CD4-positive, CD25-positive, alpha-beta regulatory T cell (primary cell): ENCODE measurements around the gene RPA4. TPM values are rescaled to one million over a fixed set of nuclear protein-coding genes. Genes with fewer than 3 reads are reported as not detected.
"Not testable (repeated sequence)": the region's sequence is repeated elsewhere in the genome, so short reads cannot be mapped to it uniquely, and the experiment has no call there.

Experiments
- ATAC-seq, 2 donors: fragments of 150-1000 bp; cut with Tn5 transposase; one replicate each; pipeline ENCODE4 v1.10.0; 2021; ENCODE audit warnings: low read depth in 2 of 2, moderate number of reproducible peaks in 2 of 2, moderate library complexity in 1 of 2
- DNase-seq, 3 donors: peaks; one replicate each; pipeline versions ENCODE4 v3.0.0 to v3.0.0-alpha.2; 2012 to 2022; ENCODE audit warnings: mixed read lengths in 1 of 3
- H3K27ac ChIP-seq: one replicate; pipeline ENCODE4 v1.7.0; 2013; ENCODE audit warnings: mild to moderate bottlenecking, low read length; ENCODE audit not compliant: insufficient read depth, poor library complexity, severe bottlenecking
- H3K27me3 ChIP-seq: one replicate; pipeline ENCODE4 v1.7.0; 2013; ENCODE audit warnings: low read length; ENCODE audit not compliant: control insufficient read depth, insufficient read depth
- H3K36me3 ChIP-seq: one replicate; pipeline ENCODE4 v1.7.0; 2013; ENCODE audit warnings: mild to moderate bottlenecking, low read length, moderate library complexity; ENCODE audit not compliant: control insufficient read depth, insufficient read depth
- H3K4me1 ChIP-seq: 2 replicates; pipeline ENCODE4 v1.7.0; 2013; ENCODE audit warnings: mild to moderate bottlenecking, low read length; ENCODE audit not compliant: insufficient read depth, control insufficient read depth, poor library complexity, severe bottlenecking
- H3K4me3 ChIP-seq: one replicate; pipeline ENCODE4 v1.7.0; 2013; ENCODE audit warnings: low read depth, mild to moderate bottlenecking, low read length, moderate library complexity
- H3K9me3 ChIP-seq, 2 experiments: 1 replicate in 1 of 2; 2 replicates in 1 of 2; pipeline ENCODE4 v1.7.0; 2013; ENCODE audit warnings: low read length in 2 of 2, mild to moderate bottlenecking in 1 of 2, moderate library complexity in 1 of 2; ENCODE audit not compliant: control insufficient read depth in 2 of 2
- H3K27ac Mint-ChIP-seq, 3 donors: one replicate each; pipeline ENCODE4 v1.8.0; 2020 to 2022; ENCODE audit warnings: mild to moderate bottlenecking in 3 of 3, mixed read lengths in 3 of 3, moderate library complexity in 2 of 3
- H3K27me3 Mint-ChIP-seq: one replicate; pipeline ENCODE4 v1.8.0; 2022; ENCODE audit warnings: mild to moderate bottlenecking, mixed read lengths
- H3K36me3 Mint-ChIP-seq: one replicate; pipeline ENCODE4 v1.8.0; 2020; ENCODE audit warnings: mixed read lengths
- H3K4me1 Mint-ChIP-seq, 4 donors: one replicate each; pipeline ENCODE4 v1.8.0; 2020 to 2022; ENCODE audit warnings: mixed read lengths in 4 of 4, mild to moderate bottlenecking in 1 of 4
- H3K4me3 Mint-ChIP-seq, 4 donors: one replicate each; pipeline ENCODE4 v1.8.0; 2020 to 2022; ENCODE audit warnings: mild to moderate bottlenecking in 4 of 4, mixed read lengths in 4 of 4, moderate library complexity in 3 of 4
- H3K9me3 Mint-ChIP-seq, 7 donors: one replicate each; pipeline ENCODE4 v1.8.0; 2020 to 2022; ENCODE audit warnings: mixed read lengths in 7 of 7, mild to moderate bottlenecking in 3 of 7, moderate library complexity in 2 of 7
- polyA plus RNA-seq, 4 donors: library from polyadenylated mRNA; unstranded; fragments of 300-500 nt; fragmentation: Illumina TruSeq; gene quantifications; one replicate each; pipeline ENCODE4 v1.2.3, GENCODE V29; 2021
- total RNA-seq: library from RNA; stranded (reverse); gene quantifications from one replicate; pipeline ENCODE4 v1.2.3, GENCODE V29; 2022

RPA4 gene
- total and polyA plus RNA-seq, 5 donors from 2014 or later = 0.28 to 1.9 (median 1.00) TPM; not detected in 2

DNA sequence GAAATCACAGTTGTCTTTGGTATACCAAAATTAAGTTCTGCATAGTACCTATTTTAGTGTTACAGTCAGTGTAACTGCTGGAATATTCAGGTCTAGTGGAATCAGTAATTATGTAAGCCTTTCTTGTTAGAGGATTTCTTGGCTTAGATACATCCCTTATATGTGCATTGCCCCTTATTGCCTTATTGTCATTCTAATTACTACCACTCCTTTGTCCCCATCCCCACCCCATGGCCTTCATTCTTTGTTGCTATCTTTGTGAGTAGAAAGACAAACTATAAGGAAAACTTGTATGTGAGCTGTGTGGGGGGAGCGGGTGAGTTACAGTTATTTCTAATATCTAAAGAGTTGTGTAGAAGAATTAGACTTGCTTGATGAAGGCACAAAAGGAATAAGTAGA lies 36.9 kb upstream of the RPA4 start:
- Histone ChIP-seq H3K4me1 (no peaks in the 10 kb centered on the region), H3K4me3 (no peak overlapping the region), H3K27me3 (no peaks in the 10 kb centered on the region), H3K36me3 (no peaks in the 10 kb centered on the region), H3K9me3 (no peaks in the 10 kb centered on the region), H3K27ac (no peak overlapping the region)
- no peaks in the 10 kb centered on the region for H3K27me3 Mint-ChIP-seq
- DNase-seq = no peak
- H3K36me3 Mint-ChIP-seq = no peaks in the 10 kb centered on the region
- H3K4me1 Mint-ChIP-seq = no peaks in the 10 kb centered on the region
- no peaks in the 10 kb centered on the region for H3K9me3 Mint-ChIP-seq
- H3K27ac Mint-ChIP-seq = no peak overlapping the region
- no peak overlapping the region for H3K4me3 Mint-ChIP-seq
- no peak for ATAC-seq

DNA sequence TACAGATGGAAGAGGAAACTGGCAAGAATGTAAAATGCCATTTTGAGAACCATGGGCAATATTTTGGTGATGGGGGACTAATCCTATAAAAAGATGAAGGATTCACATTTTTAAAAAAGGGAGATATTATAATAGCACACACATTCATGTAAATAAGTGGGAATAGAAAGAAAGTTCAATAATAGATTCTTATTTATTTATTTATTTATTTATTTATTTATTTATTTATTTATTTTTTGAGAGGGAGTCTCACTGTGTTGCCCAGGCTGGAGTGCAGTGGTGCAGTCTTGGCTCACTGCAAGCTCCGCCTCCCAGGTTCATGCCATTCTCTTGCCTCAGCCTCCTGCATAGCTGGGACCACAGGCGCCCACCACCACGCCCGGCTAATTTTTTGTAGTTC lies 24.3 kb upstream of the RPA4 start:
- not testable (repeated sequence) for H3K27ac Mint-ChIP-seq, ATAC-seq, H3K27me3 Mint-ChIP-seq, H3K4me3 ChIP-seq, H3K9me3 Mint-ChIP-seq, H3K9me3 ChIP-seq, H3K4me3 Mint-ChIP-seq, DNase-seq, H3K27me3 ChIP-seq, H3K36me3 ChIP-seq, H3K27ac ChIP-seq, H3K4me1 ChIP-seq, H3K36me3 Mint-ChIP-seq
- H3K4me1 Mint-ChIP-seq = peaks cover 0 to 12% (median 0%) of the 10 kb centered on the region in 4 donors

DNA sequence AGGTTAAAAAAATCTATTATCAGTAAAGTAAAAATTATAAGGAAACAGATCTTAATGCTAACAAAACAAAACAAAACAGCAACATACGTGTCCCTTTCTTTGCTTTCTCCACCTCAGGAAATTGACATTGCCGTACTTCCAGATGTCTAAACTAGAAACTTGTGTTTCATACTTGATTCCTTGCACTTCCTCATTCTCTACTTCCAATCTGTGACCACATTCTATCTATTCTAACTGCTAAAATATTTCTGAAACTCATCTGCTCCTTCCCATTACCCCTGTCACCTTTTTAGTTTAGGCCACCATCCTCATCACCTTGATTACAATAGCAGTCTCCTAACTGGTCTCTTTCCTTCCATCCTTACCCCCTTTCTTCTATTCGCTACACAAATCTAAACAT lies 22.5 kb upstream of the RPA4 start:
- no peak overlapping the region for H3K27ac Mint-ChIP-seq
- no peaks in the 10 kb centered on the region for H3K9me3 Mint-ChIP-seq
- H3K4me3 Mint-ChIP-seq = no peak overlapping the region
- H3K4me1 ChIP-seq = no peaks in the 10 kb centered on the region
- H3K27ac ChIP-seq = no peak overlapping the region
- no peaks in the 10 kb centered on the region for H3K36me3 Mint-ChIP-seq
- no peaks in the 10 kb centered on the region for H3K36me3 ChIP-seq
- peaks cover 0 to 14% (median 0%) of the 10 kb centered on the region in 4 donors for H3K4me1 Mint-ChIP-seq
- no peaks in the 10 kb centered on the region for H3K27me3 ChIP-seq
- no peak overlapping the region for H3K4me3 ChIP-seq
- H3K9me3 ChIP-seq = no peaks in the 10 kb centered on the region
- no peak for ATAC-seq
- no peak for DNase-seq
- no peaks in the 10 kb centered on the region for H3K27me3 Mint-ChIP-seq

DNA sequence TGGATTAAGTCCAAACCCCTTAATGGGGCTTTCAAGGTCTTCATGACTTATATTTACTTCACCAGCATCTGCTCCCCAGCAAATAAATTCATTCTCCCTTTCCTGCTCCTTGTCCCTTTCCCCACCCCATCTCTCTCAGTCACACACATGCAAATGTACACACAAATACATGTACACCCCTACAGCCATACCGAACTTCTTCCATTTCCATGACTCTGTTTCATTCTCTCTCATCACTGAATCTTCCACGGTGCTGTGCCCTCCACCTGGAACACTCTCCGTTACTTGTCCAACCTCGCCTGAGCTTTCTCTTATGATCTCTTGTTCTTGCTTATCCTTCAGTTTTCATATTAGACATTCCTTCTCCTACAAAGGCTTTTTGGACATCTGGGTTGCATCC lies 22.0 kb upstream of the RPA4 start:
- Mint-ChIP-seq H3K27me3 (no peaks in the 10 kb centered on the region), H3K4me3 (no peak overlapping the region), H3K27ac (no peak overlapping the region), H3K4me1 (peaks cover 0 to 14% (median 0%) of the 10 kb centered on the region in 4 donors), H3K9me3 (no peaks in the 10 kb centered on the region), H3K36me3 (no peaks in the 10 kb centered on the region)
- DNase-seq (no peak), ATAC-seq (no peak)
- Histone ChIP-seq H3K9me3 (no peaks in the 10 kb centered on the region), H3K4me3 (no peak overlapping the region), H3K27me3 (no peaks in the 10 kb centered on the region), H3K4me1 (no peaks in the 10 kb centered on the region), H3K36me3 (no peaks in the 10 kb centered on the region), H3K27ac (no peak overlapping the region)

DNA sequence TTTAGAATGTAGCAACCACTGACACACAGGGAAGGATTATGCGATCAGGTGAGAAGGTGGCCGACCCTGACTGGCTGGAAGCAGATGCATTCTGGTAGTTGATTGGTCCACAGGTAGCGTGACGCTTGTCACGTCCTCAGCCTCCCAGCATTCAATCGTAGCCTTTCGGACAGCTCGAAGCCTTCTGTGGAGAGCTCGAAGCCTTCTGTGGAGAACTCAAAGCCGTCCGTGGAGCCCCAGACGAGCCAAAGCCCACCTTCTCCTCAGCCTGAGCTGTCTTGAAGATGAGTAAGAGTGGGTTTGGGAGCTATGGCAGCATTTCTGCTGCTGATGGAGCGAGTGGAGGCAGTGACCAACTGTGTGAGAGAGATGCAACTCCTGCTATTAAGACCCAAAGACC lies 319 bp downstream of the RPA4 start:
- Histone ChIP-seq H3K4me3 (no peak overlapping the region), H3K27me3 (no peaks in the 10 kb centered on the region), H3K4me1 (no peaks in the 10 kb centered on the region), H3K9me3 (no peaks in the 10 kb centered on the region), H3K36me3 (peaks cover 4% of the 10 kb centered on the region), H3K27ac (no peak overlapping the region)
- no peak overlapping the region for H3K27ac Mint-ChIP-seq
- no peaks in the 10 kb centered on the region for H3K9me3 Mint-ChIP-seq
- H3K27me3 Mint-ChIP-seq = no peaks in the 10 kb centered on the region
- H3K36me3 Mint-ChIP-seq = peaks cover 4% of the 10 kb centered on the region
- H3K4me1 Mint-ChIP-seq = peaks cover 0 to 1% (median 0%) of the 10 kb centered on the region in 4 donors
- no peak overlapping the region for H3K4me3 Mint-ChIP-seq
- DNase-seq = no peak
- ATAC-seq = no peak

DNA sequence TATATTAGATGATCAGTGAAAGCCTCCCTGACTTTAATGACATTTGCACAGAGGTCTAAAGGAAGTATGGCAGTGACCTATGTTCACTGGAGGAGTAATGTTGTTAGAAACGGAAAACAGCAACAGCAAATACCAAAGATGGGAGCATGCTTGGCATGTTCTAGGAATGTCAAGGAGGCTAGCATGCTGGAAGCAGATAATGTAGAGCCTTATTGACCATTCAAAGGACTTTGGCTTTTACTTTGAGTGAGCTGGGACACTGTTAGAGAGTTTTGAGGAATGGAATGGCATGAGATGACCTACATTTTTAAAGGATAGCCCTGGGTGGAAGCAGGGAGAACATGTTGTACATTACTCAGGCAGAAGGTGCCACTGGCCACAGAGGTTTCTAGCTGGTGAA lies 6.0 kb downstream of the RPA4 start:
- H3K27me3 Mint-ChIP-seq = no peaks in the 10 kb centered on the region
- Histone ChIP-seq H3K27me3 (no peaks in the 10 kb centered on the region), H3K4me3 (no peak overlapping the region), H3K4me1 (no peaks in the 10 kb centered on the region), H3K27ac (no peak overlapping the region), H3K36me3 (no peaks in the 10 kb centered on the region), H3K9me3 (no peaks in the 10 kb centered on the region)
- DNase-seq (no peak), ATAC-seq (no peak)
- H3K9me3 Mint-ChIP-seq = no peaks in the 10 kb centered on the region
- H3K4me3 Mint-ChIP-seq = no peak overlapping the region
- no peak overlapping the region for H3K27ac Mint-ChIP-seq
- no peaks in the 10 kb centered on the region for H3K4me1 Mint-ChIP-seq
- no peaks in the 10 kb centered on the region for H3K36me3 Mint-ChIP-seq

DNA sequence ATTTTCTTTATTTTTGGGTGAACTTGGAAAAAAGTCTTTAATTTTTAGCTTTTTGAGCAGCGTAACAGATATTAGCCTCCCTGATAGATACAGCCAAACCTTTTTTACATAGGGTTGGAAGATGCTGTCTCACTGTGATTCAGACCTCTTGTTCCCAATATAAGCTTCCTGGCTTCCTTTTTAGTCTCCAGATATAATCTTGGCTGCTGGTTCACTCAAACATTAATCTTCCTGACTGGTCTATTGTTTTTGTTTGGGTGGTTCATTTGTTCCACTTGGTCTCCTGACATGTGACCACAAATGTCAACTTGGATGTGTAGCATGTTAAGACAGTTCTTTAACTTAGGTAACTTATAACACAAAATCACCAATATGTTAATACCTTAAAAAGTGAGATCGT lies 23.0 kb downstream of the RPA4 start:
- Mint-ChIP-seq H3K27ac (peak overlapping the region in 1 of 3 donors; percentile 84), H3K4me3 (no peak overlapping the region), H3K4me1 (peaks cover 0 to 2% (median 0%) of the 10 kb centered on the region in 4 donors), H3K27me3 (no peaks in the 10 kb centered on the region), H3K9me3 (no peaks in the 10 kb centered on the region), H3K36me3 (no peaks in the 10 kb centered on the region)
- ATAC-seq = no peak
- Histone ChIP-seq H3K4me1 (no peaks in the 10 kb centered on the region), H3K27me3 (no peaks in the 10 kb centered on the region), H3K27ac (no peak overlapping the region), H3K4me3 (no peak overlapping the region), H3K9me3 (no peaks in the 10 kb centered on the region), H3K36me3 (no peaks in the 10 kb centered on the region)
- DNase-seq = no peak

DNA sequence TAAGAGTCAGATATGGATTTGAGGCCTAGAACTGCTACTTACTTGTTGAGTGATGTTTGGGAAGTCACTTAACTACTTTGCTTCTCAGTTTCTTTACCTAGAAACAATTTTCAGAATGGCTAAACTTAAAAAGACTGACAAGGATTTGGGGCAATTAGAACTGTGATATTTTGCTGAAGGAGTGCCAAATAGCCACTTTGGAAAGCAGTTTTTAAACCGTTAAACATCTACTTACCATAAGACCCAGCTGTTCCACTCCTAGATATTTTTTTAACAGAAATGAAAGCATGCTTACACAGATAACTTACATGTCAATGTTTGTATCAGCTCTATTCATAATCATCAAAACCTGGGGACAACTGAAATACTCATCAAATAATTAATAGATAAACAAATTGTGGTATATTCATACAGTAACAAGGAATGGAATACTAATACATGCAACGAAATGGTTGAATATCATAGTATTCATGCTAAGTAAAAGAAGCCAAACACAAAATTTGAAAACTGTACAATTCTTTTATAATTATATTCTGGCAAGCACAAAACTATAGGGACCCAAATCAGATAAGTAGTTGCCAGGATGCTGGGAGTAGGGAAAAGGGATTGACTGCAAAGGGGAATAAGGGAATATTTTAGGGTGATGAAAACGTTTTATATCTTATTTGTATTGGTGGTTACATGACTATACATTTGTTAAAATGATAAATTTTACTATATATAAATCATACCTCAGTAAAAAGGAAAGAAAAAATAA lies 24.0 kb downstream of the RPA4 start:
- Histone ChIP-seq H3K4me1 (no peaks in the 10 kb centered on the region), H3K27me3 (no peaks in the 10 kb centered on the region), H3K4me3 (no peak overlapping the region), H3K9me3 (no peaks in the 10 kb centered on the region), H3K36me3 (no peaks in the 10 kb centered on the region), H3K27ac (no peak overlapping the region)
- Mint-ChIP-seq H3K27me3 (no peaks in the 10 kb centered on the region), H3K9me3 (no peaks in the 10 kb centered on the region), H3K4me1 (peaks cover 0 to 2% (median 0%) of the 10 kb centered on the region in 4 donors), H3K27ac (no peak overlapping the region), H3K4me3 (no peak overlapping the region), H3K36me3 (no peaks in the 10 kb centered on the region)
- ATAC-seq (no peak), DNase-seq (no peak)
